HL-60 (cell line): ENCODE results near the gene MAP2.

Experiments
- DNase-seq, 2 experiments: peaks; one replicate each; pipeline ENCODE4 v3.0.0-alpha.2; 2010 to 2020; ENCODE audit warnings: low read depth in 1 of 2, low spot score in 1 of 2
- H3K27ac ChIP-seq: fragments of 250-450 bp; sonication (Bioruptor Pico); replicated peaks from 2 replicates; pipeline ENCODE4 v1.5.1; 2020; ENCODE audit warnings: mild to moderate bottlenecking, moderate library complexity
- H3K27me3 ChIP-seq: fragments of 250-450 bp; sonication (Bioruptor Pico); 2 replicates; pipeline ENCODE4 v1.5.1; 2021; ENCODE audit warnings: mild to moderate bottlenecking, moderate library complexity; ENCODE audit not compliant: insufficient read depth, poor library complexity, severe bottlenecking
- H3K4me3 ChIP-seq: replicated peaks from 2 replicates; pipeline ENCODE4 v1.5.1; 2011; ENCODE audit warnings: mild to moderate bottlenecking, control low read depth, low read length; ENCODE audit not compliant: insufficient read depth
- GABPA ChIP-seq: IDR thresholded peaks from 2 replicates; pipeline ENCODE4 v1.6.1; 2012; ENCODE audit warnings: low read depth
- POLR2AphosphoS5 ChIP-seq: IDR thresholded peaks from 2 replicates; pipeline ENCODE4 v1.6.1; 2012; ENCODE audit warnings: low read depth
- SPI1 ChIP-seq: IDR thresholded peaks from 2 replicates; pipeline ENCODE4 v1.6.1; 2012; ENCODE audit warnings: low read depth, mild to moderate bottlenecking, borderline replicate concordance
- TF ChIP-seq, protein P1 (sequence below): IDR thresholded peaks from 2 replicates; pipeline ENCODE4 v1.6.1; 2012; ENCODE audit warnings: low read depth; ENCODE audit not compliant: insufficient replicate concordance
- TF ChIP-seq, protein P2 (sequence below): IDR thresholded peaks from one replicate; pipeline ENCODE4 v1.5.1; 2011; ENCODE audit warnings: low read length, control low read depth, inconsistent platforms; ENCODE audit not compliant: insufficient read depth

The MAP2 gene

GRCh38 chr2:209574515-209574914 is 150.7 kb downstream of the MAP2 start:
- no peak overlapping the region for H3K27ac ChIP-seq
- H3K27me3 ChIP-seq = no peaks in the 10 kb centered on the region
- no peak for DNase-seq
- H3K4me3 ChIP-seq = no peak overlapping the region
- TF ChIP-seq, protein P1, sequence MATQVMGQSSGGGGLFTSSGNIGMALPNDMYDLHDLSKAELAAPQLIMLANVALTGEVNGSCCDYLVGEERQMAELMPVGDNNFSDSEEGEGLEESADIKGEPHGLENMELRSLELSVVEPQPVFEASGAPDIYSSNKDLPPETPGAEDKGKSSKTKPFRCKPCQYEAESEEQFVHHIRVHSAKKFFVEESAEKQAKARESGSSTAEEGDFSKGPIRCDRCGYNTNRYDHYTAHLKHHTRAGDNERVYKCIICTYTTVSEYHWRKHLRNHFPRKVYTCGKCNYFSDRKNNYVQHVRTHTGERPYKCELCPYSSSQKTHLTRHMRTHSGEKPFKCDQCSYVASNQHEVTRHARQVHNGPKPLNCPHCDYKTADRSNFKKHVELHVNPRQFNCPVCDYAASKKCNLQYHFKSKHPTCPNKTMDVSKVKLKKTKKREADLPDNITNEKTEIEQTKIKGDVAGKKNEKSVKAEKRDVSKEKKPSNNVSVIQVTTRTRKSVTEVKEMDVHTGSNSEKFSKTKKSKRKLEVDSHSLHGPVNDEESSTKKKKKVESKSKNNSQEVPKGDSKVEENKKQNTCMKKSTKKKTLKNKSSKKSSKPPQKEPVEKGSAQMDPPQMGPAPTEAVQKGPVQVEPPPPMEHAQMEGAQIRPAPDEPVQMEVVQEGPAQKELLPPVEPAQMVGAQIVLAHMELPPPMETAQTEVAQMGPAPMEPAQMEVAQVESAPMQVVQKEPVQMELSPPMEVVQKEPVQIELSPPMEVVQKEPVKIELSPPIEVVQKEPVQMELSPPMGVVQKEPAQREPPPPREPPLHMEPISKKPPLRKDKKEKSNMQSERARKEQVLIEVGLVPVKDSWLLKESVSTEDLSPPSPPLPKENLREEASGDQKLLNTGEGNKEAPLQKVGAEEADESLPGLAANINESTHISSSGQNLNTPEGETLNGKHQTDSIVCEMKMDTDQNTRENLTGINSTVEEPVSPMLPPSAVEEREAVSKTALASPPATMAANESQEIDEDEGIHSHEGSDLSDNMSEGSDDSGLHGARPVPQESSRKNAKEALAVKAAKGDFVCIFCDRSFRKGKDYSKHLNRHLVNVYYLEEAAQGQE = no peak
- TF ChIP-seq, protein P2, sequence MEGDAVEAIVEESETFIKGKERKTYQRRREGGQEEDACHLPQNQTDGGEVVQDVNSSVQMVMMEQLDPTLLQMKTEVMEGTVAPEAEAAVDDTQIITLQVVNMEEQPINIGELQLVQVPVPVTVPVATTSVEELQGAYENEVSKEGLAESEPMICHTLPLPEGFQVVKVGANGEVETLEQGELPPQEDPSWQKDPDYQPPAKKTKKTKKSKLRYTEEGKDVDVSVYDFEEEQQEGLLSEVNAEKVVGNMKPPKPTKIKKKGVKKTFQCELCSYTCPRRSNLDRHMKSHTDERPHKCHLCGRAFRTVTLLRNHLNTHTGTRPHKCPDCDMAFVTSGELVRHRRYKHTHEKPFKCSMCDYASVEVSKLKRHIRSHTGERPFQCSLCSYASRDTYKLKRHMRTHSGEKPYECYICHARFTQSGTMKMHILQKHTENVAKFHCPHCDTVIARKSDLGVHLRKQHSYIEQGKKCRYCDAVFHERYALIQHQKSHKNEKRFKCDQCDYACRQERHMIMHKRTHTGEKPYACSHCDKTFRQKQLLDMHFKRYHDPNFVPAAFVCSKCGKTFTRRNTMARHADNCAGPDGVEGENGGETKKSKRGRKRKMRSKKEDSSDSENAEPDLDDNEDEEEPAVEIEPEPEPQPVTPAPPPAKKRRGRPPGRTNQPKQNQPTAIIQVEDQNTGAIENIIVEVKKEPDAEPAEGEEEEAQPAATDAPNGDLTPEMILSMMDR = no peak

GRCh38 chr2:209577376-209578357 is 153.8 kb downstream of the MAP2 start:
- Histone ChIP-seq H3K4me3 (no peak overlapping the region), H3K27me3 (no peaks in the 10 kb centered on the region), H3K27ac (no peak overlapping the region)
- DNase-seq = no peak
- TF ChIP-seq, protein P2 = no peak
- TF ChIP-seq SPI1 (no peak), POLR2AphosphoS5 (no peak), GABPA (no peak)
- TF ChIP-seq, protein P1 = no peak

DNA sequence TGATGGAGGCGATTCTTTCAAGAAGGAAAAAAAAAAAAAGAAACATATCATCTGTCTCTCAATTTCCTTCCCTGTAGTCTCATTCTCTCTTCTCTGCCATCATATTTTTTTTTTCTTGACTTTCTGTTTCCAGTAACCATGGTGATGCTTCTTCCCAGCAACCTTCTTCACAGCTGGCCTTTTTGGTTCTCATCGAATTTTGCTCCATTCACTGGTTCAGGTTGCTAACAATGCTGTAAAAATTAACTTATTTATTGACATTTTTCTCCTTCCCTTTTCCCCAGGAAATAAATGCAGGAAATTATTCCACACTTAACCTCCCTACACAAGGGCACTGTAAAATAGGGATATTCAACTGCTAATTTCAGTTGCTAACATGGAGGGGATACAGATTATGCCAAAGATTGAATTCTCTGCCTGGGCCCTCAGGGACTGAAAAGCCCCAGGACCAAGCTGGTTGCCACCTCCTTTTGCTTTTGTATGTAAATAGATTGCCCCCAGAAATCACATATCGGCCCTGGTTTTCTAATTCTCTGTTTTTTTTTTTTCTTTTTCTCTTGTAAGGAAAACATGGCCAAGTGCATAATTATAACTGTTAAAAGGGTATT is 154.7 kb downstream of the MAP2 start:
- H3K27me3 ChIP-seq = no peaks in the 10 kb centered on the region
- H3K4me3 ChIP-seq = no peak overlapping the region
- no peak overlapping the region for H3K27ac ChIP-seq
- DNase-seq = no peak
- TF ChIP-seq, protein P1 = no peak
- TF ChIP-seq POLR2AphosphoS5 (no peak), GABPA (no peak), SPI1 (no peak)
- TF ChIP-seq, protein P2 = no peak
